ENCODE data around the gene CTXN3. TPM values are rescaled to one million over a fixed set of nuclear protein-coding genes. Genes with fewer than 3 reads are reported as not detected.

CTXN3 gene
- not detected for total RNA-seq

- H3K9me3 Mint-ChIP-seq: no peaks in the 10 kb centered on the region
- H3K27ac Mint-ChIP-seq: no peak within 1 kb of the TSS
- H3K4me3 Mint-ChIP-seq: no peak within 1 kb of the TSS
- H3K27me3 Mint-ChIP-seq (ENCODE audit: low read depth): peaks cover 5% of the 10 kb centered on the region
- no peak for ATAC-seq (replicated peaks in 1 of 2)
- H3K36me3 Mint-ChIP-seq (ENCODE audit: insufficient read depth in 2 of 2): no peaks in the 10 kb centered on the region
- DNase-seq: no peak
- H3K4me1 Mint-ChIP-seq (ENCODE audit: low read depth): no peaks in the 10 kb centered on the region
Measured at GRCh38 chr5:127649018-127649439, at the start of gene CTXN3. Gene CTXN3 (plus strand): TSS chr5:127649082. CDS start chr5:127657522, 8,440 bp downstream.

DNA sequence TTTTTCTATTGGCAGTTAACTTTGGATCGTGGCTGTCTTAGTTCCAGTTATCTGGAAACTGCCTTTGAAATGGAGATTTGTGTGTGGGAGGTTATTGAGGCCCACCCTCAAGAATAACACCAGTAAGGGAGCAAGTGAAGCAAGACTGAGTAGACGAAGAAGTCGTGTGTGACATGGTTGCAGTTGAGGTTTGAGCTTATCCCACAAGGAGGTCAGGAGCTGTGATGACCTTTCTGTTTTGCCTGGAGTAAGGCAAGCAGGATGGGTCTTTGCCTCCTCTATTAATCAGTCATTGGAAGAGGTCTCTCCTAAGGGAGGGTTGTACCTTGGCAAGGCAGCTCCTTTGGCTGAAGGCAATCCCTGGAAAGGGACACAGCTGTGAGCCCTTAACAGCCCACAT lies 49.6 kb upstream of the CTXN3 start:
- Mint-ChIP-seq H3K9me3 (no peaks in the 10 kb centered on the region), H3K4me1 (ENCODE audit: low read depth) (peaks cover 13% of the 10 kb centered on the region), H3K4me3 (no peak overlapping the region), H3K27me3 (ENCODE audit: low read depth) (peaks cover 29% of the 10 kb centered on the region), H3K36me3 (ENCODE audit: insufficient read depth in 2 of 2) (no peaks in the 10 kb centered on the region), H3K27ac (no peak overlapping the region)
- DNase-seq: no peak
- no peak for ATAC-seq (replicated peaks in 1 of 2)

DNA sequence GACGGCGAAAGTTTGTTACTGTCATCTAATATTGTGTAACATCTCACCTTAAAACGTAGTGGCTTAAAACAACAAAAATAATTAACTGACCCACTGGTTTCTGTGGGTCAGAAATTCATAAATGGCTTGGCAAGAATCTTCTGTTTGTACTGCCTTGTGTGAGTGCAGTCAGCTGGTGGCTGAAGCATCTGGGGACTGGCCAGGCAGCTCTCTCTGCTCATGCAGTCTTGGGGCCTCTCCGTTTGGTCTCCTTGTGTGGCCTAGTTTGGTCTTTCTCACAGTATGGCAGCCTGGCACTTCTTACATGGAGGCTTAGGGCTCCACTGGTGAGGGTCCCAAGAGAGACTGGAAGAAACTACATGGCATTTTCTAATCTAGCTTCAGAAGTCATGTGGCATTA lies 49.0 kb upstream of the CTXN3 start:
- no peak overlapping the region for H3K27ac Mint-ChIP-seq
- no peaks in the 10 kb centered on the region for H3K9me3 Mint-ChIP-seq
- no peak for DNase-seq
- peaks cover 13% of the 10 kb centered on the region for H3K4me1 Mint-ChIP-seq (ENCODE audit: low read depth)
- H3K27me3 Mint-ChIP-seq (ENCODE audit: low read depth): peaks cover 32% of the 10 kb centered on the region
- no peak for ATAC-seq (replicated peaks in 1 of 2)
- H3K4me3 Mint-ChIP-seq: no peak overlapping the region
- no peaks in the 10 kb centered on the region for H3K36me3 Mint-ChIP-seq (ENCODE audit: insufficient read depth in 2 of 2)

- Mint-ChIP-seq H3K4me1 (ENCODE audit: low read depth) (peaks cover 6% of the 10 kb centered on the region), H3K9me3 (no peaks in the 10 kb centered on the region), H3K27me3 (ENCODE audit: low read depth) (peaks cover 27% of the 10 kb centered on the region), H3K36me3 (ENCODE audit: insufficient read depth in 2 of 2) (no peaks in the 10 kb centered on the region), H3K4me3 (no peak overlapping the region), H3K27ac (no peak overlapping the region)
- ATAC-seq (replicated peaks in 1 of 2) (no peak), DNase-seq (no peak)
Measured at GRCh38 chr5:127601111-127601510, 47.8 kb upstream of the CTXN3 start.

- Mint-ChIP-seq H3K27ac (no peak overlapping the region), H3K4me1 (ENCODE audit: low read depth) (peaks cover under 1% of the 10 kb centered on the region), H3K4me3 (no peak overlapping the region), H3K27me3 (ENCODE audit: low read depth) (peaks cover 22% of the 10 kb centered on the region), H3K9me3 (no peaks in the 10 kb centered on the region), H3K36me3 (ENCODE audit: insufficient read depth in 2 of 2) (no peaks in the 10 kb centered on the region)
- ATAC-seq (replicated peaks in 1 of 2) (no peak), DNase-seq (no peak)
Measured at GRCh38 chr5:127601601-127602000, 47.3 kb upstream of the CTXN3 start.

DNA sequence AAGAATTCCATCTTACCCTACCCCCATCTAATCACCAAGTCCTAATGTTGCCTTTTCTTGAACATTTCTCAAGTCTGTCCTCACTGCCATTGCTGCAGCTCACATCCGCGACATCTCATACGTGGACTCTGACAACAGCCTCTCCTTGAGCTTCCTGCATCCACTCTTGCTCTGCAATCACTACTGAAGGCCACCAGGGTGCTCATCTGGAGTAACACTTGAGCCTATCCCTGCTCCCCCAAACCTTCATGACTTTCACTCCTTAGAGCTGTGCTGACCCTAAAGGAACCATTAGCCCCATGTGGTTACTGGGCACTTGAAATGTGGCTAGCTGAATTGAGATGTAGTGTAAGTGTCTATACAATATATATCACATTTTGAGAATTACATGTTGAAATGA lies 46.4 kb upstream of the CTXN3 start:
- DNase-seq (no peak), ATAC-seq (replicated peaks in 1 of 2) (no peak)
- no peak overlapping the region for H3K4me3 Mint-ChIP-seq
- H3K27ac Mint-ChIP-seq: no peak overlapping the region
- no peaks in the 10 kb centered on the region for H3K4me1 Mint-ChIP-seq (ENCODE audit: low read depth)
- peaks cover 21% of the 10 kb centered on the region for H3K27me3 Mint-ChIP-seq (ENCODE audit: low read depth)
- H3K9me3 Mint-ChIP-seq: no peaks in the 10 kb centered on the region
- H3K36me3 Mint-ChIP-seq (ENCODE audit: insufficient read depth in 2 of 2): no peaks in the 10 kb centered on the region

GRCh38 chr5:127602896-127603844 lies 45.7 kb upstream of the CTXN3 start:
- Mint-ChIP-seq H3K27me3 (ENCODE audit: low read depth) (peaks cover 21% of the 10 kb centered on the region), H3K36me3 (ENCODE audit: insufficient read depth in 2 of 2) (no peaks in the 10 kb centered on the region), H3K4me1 (ENCODE audit: low read depth) (no peaks in the 10 kb centered on the region), H3K9me3 (no peaks in the 10 kb centered on the region), H3K4me3 (no peak overlapping the region), H3K27ac (peak overlapping the region; percentile 8)
- DNase-seq (no peak), ATAC-seq (replicated peaks in 1 of 2) (no peak)

DNA sequence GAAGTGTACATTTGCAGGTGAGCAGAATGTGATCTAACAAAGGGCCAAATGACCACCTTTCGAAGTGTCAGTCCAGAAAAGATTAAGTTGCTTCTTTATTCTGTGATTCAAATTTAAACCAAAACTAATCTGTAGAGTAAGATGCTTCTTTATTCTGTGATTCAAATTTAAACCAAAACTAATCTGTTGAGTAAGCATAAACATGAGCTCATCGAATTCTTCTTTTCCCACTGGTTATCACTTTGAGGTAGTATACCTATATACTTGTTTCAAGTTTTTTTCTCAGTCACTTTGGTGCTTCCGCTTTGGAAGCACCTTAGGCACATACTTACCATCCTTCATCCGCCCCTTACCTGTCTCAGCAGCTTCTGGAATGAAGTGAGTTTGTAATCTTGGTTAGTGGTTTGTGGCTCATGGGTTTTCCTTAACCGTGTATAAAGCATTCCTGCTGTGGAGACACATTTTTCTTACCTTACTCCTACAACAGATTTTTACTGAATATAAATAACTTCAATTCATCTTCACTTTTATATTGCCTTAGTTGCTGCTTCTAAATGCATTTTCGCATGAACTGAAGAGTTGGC lies 40.7 kb upstream of the CTXN3 start:
- ATAC-seq (replicated peaks in 1 of 2) (peak; percentile 59 to 78), DNase-seq (no peak)
- Mint-ChIP-seq H3K27me3 (ENCODE audit: low read depth) (peaks cover 13% of the 10 kb centered on the region), H3K4me3 (no peak overlapping the region), H3K27ac (no peak overlapping the region), H3K9me3 (no peaks in the 10 kb centered on the region), H3K36me3 (ENCODE audit: insufficient read depth in 2 of 2) (no peaks in the 10 kb centered on the region), H3K4me1 (ENCODE audit: low read depth) (no peaks in the 10 kb centered on the region)

GRCh38 chr5:127609011-127609410 lies 39.9 kb upstream of the CTXN3 start:
- ATAC-seq (replicated peaks in 1 of 2) (no peak), DNase-seq (no peak)
- Mint-ChIP-seq H3K36me3 (ENCODE audit: insufficient read depth in 2 of 2) (no peaks in the 10 kb centered on the region), H3K4me1 (ENCODE audit: low read depth) (no peaks in the 10 kb centered on the region), H3K4me3 (no peak overlapping the region), H3K27me3 (ENCODE audit: low read depth) (peaks cover 6% of the 10 kb centered on the region), H3K27ac (no peak overlapping the region), H3K9me3 (no peaks in the 10 kb centered on the region)

- no peaks in the 10 kb centered on the region for H3K36me3 Mint-ChIP-seq (ENCODE audit: insufficient read depth in 2 of 2)
- H3K9me3 Mint-ChIP-seq: no peaks in the 10 kb centered on the region
- H3K27ac Mint-ChIP-seq: no peak overlapping the region
- no peaks in the 10 kb centered on the region for H3K4me1 Mint-ChIP-seq (ENCODE audit: low read depth)
- H3K4me3 Mint-ChIP-seq: no peak overlapping the region
- ATAC-seq (replicated peaks in 1 of 2) (no peak), DNase-seq (no peak)
- no peaks in the 10 kb centered on the region for H3K27me3 Mint-ChIP-seq (ENCODE audit: low read depth)
Measured at GRCh38 chr5:127609957-127610356, 38.9 kb upstream of the CTXN3 start.

GRCh38 chr5:127612441-127613141 lies 36.3 kb upstream of the CTXN3 start:
- ATAC-seq (replicated peaks in 1 of 2): peak in 1 of 2 donors; percentile 33
- H3K27ac Mint-ChIP-seq: no peak overlapping the region
- no peak for DNase-seq
- no peak overlapping the region for H3K4me3 Mint-ChIP-seq
- H3K36me3 Mint-ChIP-seq (ENCODE audit: insufficient read depth in 2 of 2): no peaks in the 10 kb centered on the region
- H3K9me3 Mint-ChIP-seq: no peaks in the 10 kb centered on the region
- no peaks in the 10 kb centered on the region for H3K4me1 Mint-ChIP-seq (ENCODE audit: low read depth)
- no peaks in the 10 kb centered on the region for H3K27me3 Mint-ChIP-seq (ENCODE audit: low read depth)

DNA sequence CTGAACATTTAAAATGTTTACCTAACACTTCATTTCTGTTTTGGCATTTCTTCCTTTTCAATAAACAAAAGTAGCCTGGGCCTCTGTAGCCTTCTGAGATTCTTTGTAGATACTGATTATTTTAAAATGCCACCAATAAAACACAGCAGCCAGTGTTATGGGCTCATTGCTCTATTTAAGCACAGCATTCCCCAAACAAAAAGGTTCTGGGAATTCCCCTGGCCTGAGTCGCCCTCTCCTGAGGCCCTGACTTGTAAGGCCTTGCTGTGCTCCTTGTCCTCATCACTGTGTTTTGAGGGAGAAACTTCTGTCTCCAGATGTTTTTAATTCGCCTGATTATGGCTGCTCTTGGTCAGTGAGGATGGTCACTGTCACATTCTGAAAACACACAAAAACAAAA lies 33.0 kb upstream of the CTXN3 start:
- no peaks in the 10 kb centered on the region for H3K4me1 Mint-ChIP-seq (ENCODE audit: low read depth)
- no peak for DNase-seq
- H3K27ac Mint-ChIP-seq: no peak overlapping the region
- H3K36me3 Mint-ChIP-seq (ENCODE audit: insufficient read depth in 2 of 2): peaks cover 0 to 6% of the 10 kb centered on the region in 2 donors
- no peak for ATAC-seq (replicated peaks in 1 of 2)
- peaks cover 2 to 3% of the 10 kb centered on the region in 2 donors for H3K9me3 Mint-ChIP-seq
- no peak overlapping the region for H3K4me3 Mint-ChIP-seq
- H3K27me3 Mint-ChIP-seq (ENCODE audit: low read depth): no peaks in the 10 kb centered on the region

DNA sequence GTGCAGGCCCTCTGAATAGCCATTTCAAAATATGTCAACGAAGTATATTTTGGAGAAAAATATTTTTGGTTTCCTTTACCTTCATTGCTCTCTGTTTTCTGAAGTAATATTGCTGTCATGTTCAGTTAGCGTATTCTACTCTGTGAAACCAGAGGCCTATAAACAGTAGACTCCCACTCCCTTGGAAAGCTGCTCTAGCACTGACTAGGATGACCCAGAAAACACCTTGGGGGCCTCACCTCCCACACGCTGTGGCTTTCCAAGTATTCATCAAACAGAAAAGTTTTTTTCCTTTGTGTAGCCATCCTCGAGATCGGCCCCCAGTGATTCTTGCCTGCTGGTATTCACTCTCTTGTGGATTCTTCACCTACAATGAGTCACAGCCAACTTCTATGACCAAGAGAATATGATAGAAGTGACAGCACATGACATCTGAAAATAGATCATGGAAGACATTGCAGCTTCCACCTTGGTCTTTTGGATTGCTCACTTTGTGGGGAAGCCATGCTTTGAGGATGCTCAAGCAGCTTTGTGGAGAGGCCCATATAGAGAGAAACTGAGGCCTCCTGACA lies 28.9 kb upstream of the CTXN3 start:
- H3K4me3 Mint-ChIP-seq: no peak overlapping the region
- no peaks in the 10 kb centered on the region for H3K27me3 Mint-ChIP-seq (ENCODE audit: low read depth)
- DNase-seq (no peak), ATAC-seq (replicated peaks in 1 of 2) (peak in 1 of 2 donors; percentile 26)
- no peak overlapping the region for H3K27ac Mint-ChIP-seq
- peaks cover 2 to 3% of the 10 kb centered on the region in 2 donors for H3K9me3 Mint-ChIP-seq
- peaks cover 0 to 6% of the 10 kb centered on the region in 2 donors for H3K36me3 Mint-ChIP-seq (ENCODE audit: insufficient read depth in 2 of 2)
- H3K4me1 Mint-ChIP-seq (ENCODE audit: low read depth): no peaks in the 10 kb centered on the region

All from activated T-cell treated with anti-CD3 and anti-CD28 coated beads, Interleukin-2, amount 50 U/mL, for 72 hours (primary cell).